GM19468 (cell line): ENCODE measurements around the gene SCP2D1.

Source experiments
- ATAC-seq: cut with Tn5 transposase; IDR thresholded peaks from one replicate; pipeline ENCODE4 v1.9.1; 2021; ENCODE audit warnings: mild to moderate bottlenecking, moderate library complexity, moderate number of reproducible peaks; ENCODE audit not compliant: unreplicated experiment; ENCODE audit errors: extremely low read depth

SCP2D1 gene

DNA sequence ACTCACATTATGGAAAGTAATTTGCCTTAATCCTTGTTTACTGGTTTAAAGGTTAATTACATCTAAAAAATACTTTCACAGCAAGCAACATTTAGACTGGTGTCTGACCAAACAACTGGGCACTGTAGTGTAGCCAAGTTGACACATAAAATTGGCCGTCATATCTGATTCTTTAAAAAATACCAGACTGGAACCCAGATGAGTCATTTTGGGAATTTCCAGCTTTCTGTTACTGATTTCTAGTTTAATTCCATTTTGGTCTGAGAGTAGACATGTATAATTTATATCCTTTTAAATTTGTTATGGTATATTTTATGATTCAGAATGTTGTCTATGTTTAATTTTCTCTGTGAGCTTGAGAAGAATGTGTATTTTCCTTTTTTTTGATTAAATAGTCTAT lies 44.1 kb downstream of the SCP2D1 start:
- ATAC-seq = no peak

DNA sequence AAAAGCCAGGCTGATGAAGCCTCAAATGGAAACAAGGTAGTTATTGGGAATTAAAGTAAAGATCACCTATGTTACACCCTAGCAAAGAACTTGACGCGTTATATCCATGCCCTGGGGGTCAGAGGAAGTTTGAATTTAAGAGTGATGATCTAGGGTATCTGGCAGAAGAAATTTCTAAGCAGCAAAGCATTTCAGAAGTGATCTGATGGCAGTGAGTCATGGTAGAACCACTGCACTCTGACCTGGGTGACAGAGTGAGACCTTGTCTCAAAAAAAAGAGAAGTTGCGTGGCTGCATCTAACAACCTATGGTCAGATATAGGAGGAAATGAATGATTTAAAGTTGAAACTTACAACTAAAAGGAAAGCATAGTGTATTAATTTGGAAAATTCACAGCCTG lies 45.2 kb downstream of the SCP2D1 start:
- ATAC-seq = no peak
